Measurements from ENCODE around the gene BLVRB.

GRCh38 chr19:40460185-40460584 lies 5.4 kb downstream of the BLVRB start:
- no peak for TF ChIP-seq CTCF (IDR thresholded peaks at IDR 0.05; ENCODE audit: low read depth, low read length, missing input control)
- no peak for TF ChIP-seq REST (IDR thresholded peaks at IDR 0.05)
- TF ChIP-seq RAD21 (IDR thresholded peaks at IDR 0.05) = no peak
- TF ChIP-seq TAF1 (conservative IDR thresholded peaks at IDR 0.05) = no peak

All from liver (tissue), 3 donors.